H1 (cell line): ENCODE data around the gene WNT9A. TPM values are rescaled to one million over a fixed set of nuclear protein-coding genes. Genes with fewer than 3 reads are reported as not detected.
A peak's percentile ranks its signal among the peaks of the same experiment; 100 is the strongest.

Experiments used
- CTCF ChIA-PET: fragments of 300-600 bp; sonication (Branson Sonifier 250); formaldehyde crosslinking; loops from one replicate; lab custom pipeline; 2021; ENCODE audit not compliant: partially characterized antibody; lab: Charles Lee
- POLR2A ChIA-PET: fragments of 300-600 bp; sonication (Branson Sonifier 250); formaldehyde crosslinking; loops from one replicate; lab custom pipeline; 2021; ENCODE audit warnings: inconsistent platforms; ENCODE audit not compliant: partially characterized antibody; lab: Charles Lee
- DNase-seq, 2 experiments: peaks; one replicate each; pipeline versions ENCODE4 v3.0.0 to v3.0.0-alpha.2; 2010 to 2022; ENCODE audit warnings: low spot score in 2 of 2, low read depth in 1 of 2, mixed read lengths in 1 of 2
- FAIRE-seq: peaks from 2 replicates; lab custom pipeline; 2011; peaks lifted over from hg19 to GRCh38; lab: Jason Lieb, UNC
- H2AFZ ChIP-seq: 2 replicates; pipeline ENCODE4 v1.8.1; 2012; ENCODE audit warnings: low read length, inconsistent platforms
- H2AK5ac ChIP-seq: 2 replicates; pipeline ENCODE4 v1.6.1; 2013; ENCODE audit warnings: low read depth, low read length
- H2BK120ac ChIP-seq: replicated peaks from 2 replicates; pipeline ENCODE3; 2013; ENCODE audit warnings: low read depth, low read length, inconsistent platforms
- H2BK12ac ChIP-seq: 2 replicates; pipeline ENCODE4 v1.6.1; 2013; ENCODE audit warnings: low read depth, low read length
- H2BK15ac ChIP-seq: 2 replicates; pipeline ENCODE4 v1.6.1; 2013; ENCODE audit warnings: low read length
- H2BK20ac ChIP-seq: 2 replicates; pipeline ENCODE4 v1.6.1; 2013; ENCODE audit warnings: low read length
- H2BK5ac ChIP-seq: 2 replicates; pipeline ENCODE4 v1.6.1; 2013; ENCODE audit warnings: low read depth, low read length
- H3K14ac ChIP-seq: 2 replicates; pipeline ENCODE4 v1.6.1; 2013; ENCODE audit warnings: inconsistent platforms; ENCODE audit not compliant: insufficient read length
- H3K18ac ChIP-seq: 2 replicates; pipeline ENCODE4 v1.6.1; 2013; ENCODE audit warnings: low read length; ENCODE audit errors: extremely low read depth
- H3K23ac ChIP-seq: 2 replicates; pipeline ENCODE4 v1.6.1; 2013; ENCODE audit warnings: inconsistent platforms; ENCODE audit not compliant: insufficient read length
- H3K23me2 ChIP-seq: 2 replicates; pipeline ENCODE4 v1.6.1; 2013; ENCODE audit warnings: low read depth, low read length
- H3K27ac ChIP-seq: 2 replicates; pipeline ENCODE4 v1.6.1; 2011; ENCODE audit warnings: low read depth, low read length, inconsistent platforms
- H3K27me3 ChIP-seq, 4 experiments: replicated peaks in 1 of 4; 1 replicate in 1 of 4; 2 replicates in 3 of 4; pipeline versions ENCODE4 v1.6.1 to v1.8.1; 2011 to 2013; ENCODE audit warnings: low read length in 3 of 4, mild to moderate bottlenecking in 3 of 4, inconsistent platforms in 2 of 4, mixed read lengths in 2 of 4, moderate library complexity in 1 of 4; ENCODE audit not compliant: control insufficient read depth in 3 of 4, insufficient read depth in 3 of 4; ENCODE audit errors: extremely low read depth in 1 of 4
- H3K36me3 ChIP-seq, 4 experiments: 2 replicates each; pipeline versions ENCODE4 v1.6.1 to v1.8.1; 2011 to 2013; ENCODE audit warnings: mild to moderate bottlenecking in 4 of 4, low read length in 3 of 4, moderate library complexity in 2 of 4, control low read depth in 1 of 4, inconsistent platforms in 1 of 4; ENCODE audit not compliant: insufficient read depth in 4 of 4, control insufficient read depth in 2 of 4
- H3K4ac ChIP-seq: replicated peaks from 2 replicates; pipeline ENCODE3; 2013; ENCODE audit warnings: low read length, low read depth, mixed read lengths, inconsistent platforms; ENCODE audit not compliant: insufficient read length
- H3K4me1 ChIP-seq, 4 experiments: replicated peaks in 1 of 4; 1 replicate in 1 of 4; 2 replicates in 3 of 4; pipeline versions ENCODE4 v1.6.1 to v1.8.1; 2011 to 2013; ENCODE audit warnings: low read length in 3 of 4, inconsistent platforms in 2 of 4, mixed read lengths in 1 of 4; ENCODE audit not compliant: insufficient read depth in 4 of 4, control insufficient read depth in 3 of 4
- H3K4me2 ChIP-seq, 2 experiments: 2 replicates each; pipeline versions ENCODE4 v1.6.1 to v1.8.1; 2011 to 2013; ENCODE audit warnings: low read depth in 2 of 2, low read length in 2 of 2, control low read depth in 1 of 2, inconsistent platforms in 1 of 2, mild to moderate bottlenecking in 1 of 2; ENCODE audit not compliant: insufficient read depth in 1 of 2
- H3K4me3 ChIP-seq, 4 experiments: fragments of 200-600, 300-600 bp in 1 of 4; sonication (generic), shearing (Covaris generic), sonication (Bioruptor Twin) in 1 of 4; 2 replicates each; pipeline versions ENCODE4 v1.5.1 to v1.8.1; 2011 to 2016; ENCODE audit warnings: low read length in 4 of 4, low read depth in 3 of 4, control low read depth in 2 of 4, inconsistent platforms in 2 of 4, mild to moderate bottlenecking in 2 of 4, mixed read lengths in 1 of 4, moderate library complexity in 1 of 4; ENCODE audit not compliant: insufficient read depth in 2 of 4; ENCODE audit errors: extremely low read depth in 1 of 4
- H3K56ac ChIP-seq: replicated peaks from 2 replicates; pipeline ENCODE3; 2013; ENCODE audit warnings: low read depth, mild to moderate bottlenecking, mixed read lengths, low read length, inconsistent platforms; ENCODE audit not compliant: insufficient read length
- H3K79me1 ChIP-seq: 2 replicates; pipeline ENCODE4 v1.6.1; 2013; ENCODE audit warnings: low read depth, low read length, control low read depth
- H3K79me2 ChIP-seq, 2 experiments: 2 replicates each; pipeline versions ENCODE4 v1.6.1 to v1.8.1; 2012 to 2013; ENCODE audit warnings: low read length in 2 of 2, mild to moderate bottlenecking in 2 of 2, inconsistent platforms in 1 of 2; ENCODE audit not compliant: insufficient read depth in 2 of 2, control insufficient read depth in 1 of 2
- H3K9ac ChIP-seq, 4 experiments: replicated peaks in 1 of 4; 1 replicate in 1 of 4; 2 replicates in 3 of 4; pipeline versions ENCODE4 v1.6.1 to v1.8.1; 2011 to 2013; ENCODE audit warnings: low read depth in 3 of 4, low read length in 3 of 4, control low read depth in 2 of 4, mild to moderate bottlenecking in 2 of 4, moderate library complexity in 2 of 4, inconsistent platforms in 1 of 4; ENCODE audit errors: extremely low read depth in 1 of 4
- H3K9me3 ChIP-seq, 2 experiments: 2 replicates each; pipeline versions ENCODE4 v1.6.1 to v1.8.1; 2012 to 2013; ENCODE audit warnings: mild to moderate bottlenecking in 2 of 2, moderate library complexity in 2 of 2, control low read depth in 1 of 2, inconsistent platforms in 1 of 2, low read depth in 1 of 2, low read length in 1 of 2, mixed read lengths in 1 of 2; ENCODE audit not compliant: insufficient read depth in 2 of 2
- H4K20me1 ChIP-seq, 2 experiments: replicated peaks in 1 of 2; 2 replicates each; pipeline versions ENCODE3 to v1.8.1; 2011 to 2013; ENCODE audit warnings: inconsistent platforms in 2 of 2, low read length in 2 of 2, mild to moderate bottlenecking in 1 of 2; ENCODE audit not compliant: insufficient read depth in 2 of 2, control insufficient read depth in 1 of 2
- H4K5ac ChIP-seq: 2 replicates; pipeline ENCODE4 v1.6.1; 2013; ENCODE audit warnings: low read length, low read depth, mixed read lengths, inconsistent platforms; ENCODE audit not compliant: insufficient read length
- H4K8ac ChIP-seq: 2 replicates; pipeline ENCODE4 v1.8.0; 2013; ENCODE audit warnings: mild to moderate bottlenecking, moderate library complexity, low read length, inconsistent platforms; ENCODE audit not compliant: insufficient read depth; ENCODE audit errors: extremely low read depth
- H4K91ac ChIP-seq: replicated peaks from 2 replicates; pipeline ENCODE3; 2013; ENCODE audit warnings: low read length, mixed read lengths, inconsistent platforms; ENCODE audit not compliant: insufficient read length
- BRCA1 ChIP-seq: IDR thresholded peaks from 2 replicates; pipeline ENCODE4 v1.6.1; 2012; ENCODE audit warnings: low read depth, low read length, improper control_type of control experiment
- EGR1 ChIP-seq: IDR thresholded peaks from 2 replicates; pipeline ENCODE4 v1.6.1; 2011; ENCODE audit warnings: low read depth, low read length, borderline replicate concordance
- GABPA ChIP-seq: IDR thresholded peaks from 2 replicates; pipeline ENCODE4 v1.6.1; 2011; ENCODE audit warnings: mild to moderate bottlenecking, low read length, moderate library complexity, borderline replicate concordance; ENCODE audit not compliant: insufficient read depth
- POLR2AphosphoS5 ChIP-seq: IDR thresholded peaks from 2 replicates; pipeline ENCODE4 v1.6.1; 2011; ENCODE audit warnings: low read depth, low read length
- RXRA ChIP-seq: IDR thresholded peaks from 2 replicates; pipeline ENCODE4 v1.6.1; 2011; ENCODE audit warnings: low read depth, mild to moderate bottlenecking, low read length, moderate library complexity; ENCODE audit not compliant: insufficient read depth
- WGBS, 2 experiments: shearing (Covaris generic) in 1 of 2; methylation state at CpG; one replicate each; pipeline versions ENCODE4 v1.1.6 to v1.1.7; 2013 to 2015; ENCODE audit warnings: low lambda C conversion rate in 2 of 2, mixed read lengths in 2 of 2, inconsistent platforms in 1 of 2, low coverage in 1 of 2, missing lambda C conversion rate in 1 of 2; ENCODE audit not compliant: insufficient replicate concordance in 2 of 2, insufficient coverage in 1 of 2, insufficient read length in 1 of 2; ENCODE audit errors: extremely low coverage in 1 of 2, missing lambda C conversion rate in 1 of 2; 5-methylcytosine and 5-hydroxymethylcytosine counted together
- polyA plus RNA-seq, 7 experiments: library from polyadenylated mRNA; depleted of rRNA in 3 of 7; stranded (reverse) in 5 of 7; unstranded in 2 of 7; fragments of >200 nt in 5 of 7; fragments of 200-250 nt in 2 of 7; gene quantifications; 1 replicate in 5 of 7; 2 replicates in 1 of 7; 4 replicates in 1 of 7; pipeline versions ENCODE4 v1.2.1 to v1.2.3, GENCODE V29; 2011 to 2013; ENCODE audit warnings: missing spikeins in 2 of 7, mixed read lengths in 2 of 7
- total RNA-seq: library from RNA; stranded (reverse); fragmentation: NEBNext Ultra II Directional; extraction: Animal tissue kit (Norgen Biotek cat#: 25700); gene quantifications from 2 replicates; pipeline ENCODE4 v1.2.1, GENCODE V29; 2021

WNT9A gene
- total and polyA plus RNA-seq, 2 of the 8 experiments (the other 6 are each of a cell fraction or from before 2014, with no cell fraction given): 1.1 to 1.5 TPM

DNA sequence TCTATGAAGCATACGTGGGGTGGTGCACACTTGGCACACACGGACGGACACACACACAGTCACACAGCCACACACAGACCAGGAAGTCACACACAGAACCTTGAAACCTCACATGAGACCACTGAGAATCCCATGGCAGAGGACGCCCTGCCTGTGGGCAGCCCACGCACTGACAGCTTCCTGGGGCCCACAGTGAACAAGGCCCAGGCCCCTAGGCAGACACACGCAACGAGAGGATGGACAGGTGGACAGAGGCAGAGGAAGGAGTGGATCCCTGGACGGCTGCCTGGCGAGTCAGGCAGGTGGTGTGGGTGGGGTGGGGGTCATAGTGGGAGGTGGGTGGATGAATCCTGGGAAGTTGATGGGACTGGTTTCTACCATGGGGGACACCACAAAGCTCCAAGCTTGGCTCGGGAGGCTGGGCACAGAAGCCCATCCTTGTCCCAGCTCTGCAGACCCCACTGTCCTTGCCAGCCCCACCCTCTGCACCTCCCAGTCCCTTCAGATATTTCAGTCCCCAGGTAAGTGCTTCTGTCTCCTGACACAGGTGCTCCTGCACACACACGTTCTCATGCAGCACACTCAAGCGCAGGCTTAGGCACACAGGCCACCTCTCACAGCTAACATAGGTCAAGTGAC is 49.1 kb downstream of the WNT9A start:
- TF ChIP-seq BRCA1: no peak
- TF ChIP-seq POLR2AphosphoS5: no peak
- TF ChIP-seq RXRA: no peak
- TF ChIP-seq GABPA: no peak
- TF ChIP-seq EGR1: no peak
- Histone ChIP-seq H3K9ac (no peak overlapping the region), H2BK20ac (no peak overlapping the region), H4K20me1 (no peaks in the 10 kb centered on the region), H2AFZ (no peak overlapping the region), H3K27me3 (no peaks in the 10 kb centered on the region), H3K4me3 (no peak overlapping the region), H2BK5ac (no peak overlapping the region), H3K14ac (no peak overlapping the region), H3K79me1 (no peaks in the 10 kb centered on the region), H2BK12ac (no peak overlapping the region), H3K23ac (no peak overlapping the region), H2BK15ac (no peak overlapping the region), H3K4me2 (no peak overlapping the region), H3K4ac (no peak overlapping the region), H3K18ac (no peak overlapping the region; the same call in 1 of the 2 replicates), H4K5ac (no peak overlapping the region), H3K9me3 (no peaks in the 10 kb centered on the region), H4K91ac (peak overlapping the region; percentile 10), H3K4me1 (peaks cover 0 to 9% (median 2%) of the 10 kb centered on the region in 4 experiments; a peak in 4 of 7 replicates), H2AK5ac (no peak overlapping the region), H3K36me3 (no peaks in the 10 kb centered on the region), H4K8ac (no peak overlapping the region; the same call in 1 of the 2 replicates), H3K27ac (no peak overlapping the region), H3K56ac (no peak overlapping the region), H3K23me2 (no peaks in the 10 kb centered on the region; the same call in 1 of the 2 replicates), H3K79me2 (no peaks in the 10 kb centered on the region), H2BK120ac (no peak overlapping the region)
- CTCF ChIA-PET: interaction anchor here (0.7 to 1.9 kb wide), 6 partner anchors 10 to 106 kb away, joined by 3 to 7 read pairs (median 4); no protein-coding TSS in a partner anchor
- POLR2A ChIA-PET: interaction anchor here (1.4 kb wide), 1 partner anchor 15 kb away, joined by 3 read pairs; no protein-coding TSS in a partner anchor
- DNase-seq: no peak
- no peak for FAIRE-seq
- WGBS, 2 experiments: 84% methylated on average over 11 of the region's 12 CpGs; no CpG with 5 or more reads in 1 of the 2 experiments
